B cell (primary cell): Measurements from ENCODE around the gene ACSF2. TPM values are rescaled to one million over a fixed set of nuclear protein-coding genes. Genes with fewer than 3 reads are reported as not detected.

Source experiments
- ATAC-seq: fragments of 200-7000 bp; cut with Tn5 transposase; one replicate; pipeline ENCODE4 v1.10.0; 2021; ENCODE audit warnings: low read depth, mild to moderate bottlenecking, moderate number of reproducible peaks, moderate library complexity
- CTCF ChIA-PET: fragments of 350-600 bp; sonication (Branson Sonifier 250); formaldehyde crosslinking; loops from one replicate; lab custom pipeline; 2021; ENCODE audit warnings: antibody characterized with exemption, inconsistent platforms; lab: Charles Lee
- POLR2A ChIA-PET: fragments of 350-600 bp; sonication (Branson Sonifier 250); formaldehyde crosslinking; loops from one replicate; lab custom pipeline; 2021; ENCODE audit warnings: antibody characterized with exemption; lab: Charles Lee
- DNase-seq: peaks from one replicate; pipeline ENCODE4 v3.0.0; 2013
- H2AFZ ChIP-seq: 2 replicates; pipeline ENCODE4 v1.6.1; 2012; ENCODE audit warnings: mild to moderate bottlenecking, low read depth, low read length; ENCODE audit not compliant: insufficient read depth, poor library complexity, severe bottlenecking
- H3K27ac ChIP-seq, 2 donors: 1 replicate in 1 of 2; 2 replicates in 1 of 2; pipeline ENCODE4 v1.5.1; 2012 to 2013; ENCODE audit warnings: low read length in 2 of 2, mild to moderate bottlenecking in 2 of 2, moderate library complexity in 1 of 2
- H3K27me3 ChIP-seq, 4 experiments: fragments of 200-600 bp in 1 of 4; sonication (generic) in 1 of 4; replicated peaks in 1 of 4; 1 replicate in 2 of 4; 2 replicates in 2 of 4; pipeline versions ENCODE4 v1.6.1 to v1.7.0; 2013 to 2016; ENCODE audit warnings: low read length in 3 of 4, mild to moderate bottlenecking in 2 of 4, mixed read lengths in 1 of 4, moderate library complexity in 1 of 4; ENCODE audit not compliant: insufficient read depth in 4 of 4, control insufficient read depth in 3 of 4; ENCODE audit errors: control extremely low read depth in 1 of 4
- H3K36me3 ChIP-seq, 2 experiments: replicated peaks in 1 of 2; 1 replicate in 1 of 2; 2 replicates in 1 of 2; pipeline versions ENCODE4 v1.6.1 to v1.7.1; 2013; ENCODE audit warnings: low read length in 1 of 2; ENCODE audit not compliant: insufficient read depth in 2 of 2, control insufficient read depth in 1 of 2; ENCODE audit errors: control extremely low read depth in 1 of 2, extremely low read depth in 1 of 2
- H3K4me1 ChIP-seq, 2 donors: fragments of 200-600 bp in 1 of 2; sonication (generic) in 1 of 2; 1 replicate in 1 of 2; 2 replicates in 1 of 2; pipeline versions ENCODE4 v1.5.1 to v1.6.1; 2013 to 2017; ENCODE audit warnings: low read length in 2 of 2; ENCODE audit not compliant: control insufficient read depth in 2 of 2, insufficient read depth in 2 of 2
- H3K4me2 ChIP-seq: replicated peaks from 2 replicates; pipeline ENCODE3; 2012; ENCODE audit warnings: mild to moderate bottlenecking, low read depth, low read length; ENCODE audit not compliant: poor library complexity, severe bottlenecking
- H3K4me3 ChIP-seq, 5 experiments: fragments of 200-600 bp in 1 of 5; sonication (generic) in 1 of 5; 1 replicate in 3 of 5; 2 replicates in 2 of 5; pipeline versions ENCODE4 v1.5.1 to v1.7.0; 2011 to 2016; ENCODE audit warnings: low read length in 4 of 5, mild to moderate bottlenecking in 4 of 5, low read depth in 2 of 5, control low read depth in 1 of 5, moderate library complexity in 1 of 5; ENCODE audit not compliant: insufficient read depth in 1 of 5; ENCODE audit errors: control extremely low read depth in 1 of 5, extremely low read depth in 1 of 5
- H3K79me2 ChIP-seq: fragments of 200-600 bp; sonication (generic); one replicate; pipeline ENCODE4 v1.6.0; 2016; ENCODE audit warnings: low read length; ENCODE audit not compliant: control insufficient read depth, insufficient read depth
- H3K9ac ChIP-seq: fragments of 200-600 bp; sonication (generic); 2 replicates; pipeline ENCODE4 v1.6.1; 2017; ENCODE audit warnings: mild to moderate bottlenecking, low read length, moderate library complexity
- H3K9me3 ChIP-seq, 3 donors: one replicate each; pipeline versions ENCODE4 v1.6.1 to v1.7.1; 2013; ENCODE audit warnings: low read length in 2 of 3; ENCODE audit not compliant: control insufficient read depth in 2 of 3, insufficient read depth in 1 of 3; ENCODE audit errors: control extremely low read depth in 1 of 3
- H4K20me1 ChIP-seq: 2 replicates; pipeline ENCODE4 v1.6.0; 2012; ENCODE audit warnings: mild to moderate bottlenecking, low read length; ENCODE audit not compliant: insufficient read depth, control insufficient read depth, poor library complexity, severe bottlenecking
- H3K27ac Mint-ChIP-seq: one replicate; pipeline ENCODE4 v1.8.0; 2021; ENCODE audit warnings: mixed read lengths
- H3K27me3 Mint-ChIP-seq: one replicate; pipeline ENCODE4 v1.8.0; 2021; ENCODE audit warnings: mixed read lengths
- H3K4me1 Mint-ChIP-seq: one replicate; pipeline ENCODE4 v1.8.0; 2021; ENCODE audit warnings: mixed read lengths
- H3K4me3 Mint-ChIP-seq: one replicate; pipeline ENCODE4 v1.8.0; 2021; ENCODE audit warnings: mixed read lengths
- H3K9me3 Mint-ChIP-seq: one replicate; pipeline ENCODE4 v1.8.0; 2022; ENCODE audit warnings: mixed read lengths; ENCODE audit not compliant: insufficient read depth
- EZH2 ChIP-seq: IDR thresholded peaks from 2 replicates; pipeline ENCODE4 v1.6.1; 2012; ENCODE audit warnings: borderline replicate concordance, low read depth, mild to moderate bottlenecking, moderate library complexity, low read length; ENCODE audit not compliant: insufficient read depth, poor library complexity, severe bottlenecking
- WGBS: methylation state at CpG from one replicate; pipeline ENCODE4 v1.1.5; 2013; ENCODE audit warnings: missing lambda C conversion rate; ENCODE audit not compliant: insufficient coverage; 5-methylcytosine and 5-hydroxymethylcytosine counted together
- intact Hi-C: fragments of 100-400 bp; cut with micrococcal nuclease; formaldehyde crosslinking; loops from one replicate; pipeline ENCODE4 v1.10.0; 2022
- polyA plus RNA-seq: library from polyadenylated mRNA; depleted of rRNA; stranded (reverse); fragments of >200 nt; gene quantifications from 2 replicates; pipeline ENCODE4 v1.2.3, GENCODE V29; 2012
- total RNA-seq, 2 donors: library from RNA; stranded (reverse); fragments of 120-200 nt in 1 of 2; gene quantifications; 1 replicate in 1 of 2; 2 replicates in 1 of 2; pipeline versions ENCODE4 v1.2.3 to v1.2.4, GENCODE V29; 2013 to 2022
- TF ChIP-seq, protein P1 (sequence below): fragments of 200-600 bp; IDR thresholded peaks from one replicate; pipeline ENCODE4 v1.8.0; 2022; ENCODE audit warnings: antibody characterized with exemption, mild to moderate bottlenecking

Gene ACSF2
- total and polyA plus RNA-seq, 2 donors (not counting 1 experiment from before 2014, with no cell fraction given), result 59.6 to 66.1 TPM

DNA sequence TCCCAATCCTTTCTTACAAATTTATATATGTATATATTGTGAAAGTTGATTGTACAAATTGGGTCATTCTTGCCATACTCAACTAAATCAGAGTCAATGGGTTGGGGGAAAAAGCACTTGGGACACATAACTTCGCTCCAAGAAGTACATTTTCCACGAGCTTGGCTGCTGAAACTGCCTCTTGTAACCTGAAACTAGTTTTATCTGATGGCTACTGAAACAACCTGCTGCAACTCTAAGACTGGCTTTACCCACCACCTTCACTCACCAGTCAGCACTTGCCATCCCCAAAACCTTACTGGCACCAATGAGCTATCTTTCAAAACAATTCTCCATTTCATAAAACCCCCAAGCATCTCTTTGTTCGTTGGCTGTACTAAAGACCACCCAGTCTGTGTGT, 67.7 kb downstream of the ACSF2 start:
- no peaks in the 10 kb centered on the region for H3K27me3 ChIP-seq
- H3K27ac ChIP-seq, result no peak overlapping the region
- no peaks in the 10 kb centered on the region for H3K36me3 ChIP-seq
- POLR2A ChIA-PET, result no interaction called here
- WGBS, result 80% methylated on average over 2 of the region's 3 CpGs
- H3K9ac ChIP-seq, result no peak overlapping the region
- Mint-ChIP-seq H3K4me3 (no peak overlapping the region), H3K4me1 (no peaks in the 10 kb centered on the region), H3K27me3 (peaks cover 3% of the 10 kb centered on the region), H3K27ac (no peak overlapping the region), H3K9me3 (no peaks in the 10 kb centered on the region)
- no peaks in the 10 kb centered on the region for H3K9me3 ChIP-seq
- H3K79me2 ChIP-seq, result no peaks in the 10 kb centered on the region
- no peaks in the 10 kb centered on the region for H4K20me1 ChIP-seq
- intact Hi-C loops, result no loop called here
- DNase-seq (no peak), ATAC-seq (no peak)
- CTCF ChIA-PET, result no interaction called here
- H3K4me1 ChIP-seq, result no peaks in the 10 kb centered on the region
- no peak overlapping the region for H3K4me2 ChIP-seq
- no peak overlapping the region for H3K4me3 ChIP-seq
- TF ChIP-seq EZH2, result no peak
- TF ChIP-seq, protein P1, sequence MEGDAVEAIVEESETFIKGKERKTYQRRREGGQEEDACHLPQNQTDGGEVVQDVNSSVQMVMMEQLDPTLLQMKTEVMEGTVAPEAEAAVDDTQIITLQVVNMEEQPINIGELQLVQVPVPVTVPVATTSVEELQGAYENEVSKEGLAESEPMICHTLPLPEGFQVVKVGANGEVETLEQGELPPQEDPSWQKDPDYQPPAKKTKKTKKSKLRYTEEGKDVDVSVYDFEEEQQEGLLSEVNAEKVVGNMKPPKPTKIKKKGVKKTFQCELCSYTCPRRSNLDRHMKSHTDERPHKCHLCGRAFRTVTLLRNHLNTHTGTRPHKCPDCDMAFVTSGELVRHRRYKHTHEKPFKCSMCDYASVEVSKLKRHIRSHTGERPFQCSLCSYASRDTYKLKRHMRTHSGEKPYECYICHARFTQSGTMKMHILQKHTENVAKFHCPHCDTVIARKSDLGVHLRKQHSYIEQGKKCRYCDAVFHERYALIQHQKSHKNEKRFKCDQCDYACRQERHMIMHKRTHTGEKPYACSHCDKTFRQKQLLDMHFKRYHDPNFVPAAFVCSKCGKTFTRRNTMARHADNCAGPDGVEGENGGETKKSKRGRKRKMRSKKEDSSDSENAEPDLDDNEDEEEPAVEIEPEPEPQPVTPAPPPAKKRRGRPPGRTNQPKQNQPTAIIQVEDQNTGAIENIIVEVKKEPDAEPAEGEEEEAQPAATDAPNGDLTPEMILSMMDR, result no peak
- H2AFZ ChIP-seq, result no peak overlapping the region

DNA sequence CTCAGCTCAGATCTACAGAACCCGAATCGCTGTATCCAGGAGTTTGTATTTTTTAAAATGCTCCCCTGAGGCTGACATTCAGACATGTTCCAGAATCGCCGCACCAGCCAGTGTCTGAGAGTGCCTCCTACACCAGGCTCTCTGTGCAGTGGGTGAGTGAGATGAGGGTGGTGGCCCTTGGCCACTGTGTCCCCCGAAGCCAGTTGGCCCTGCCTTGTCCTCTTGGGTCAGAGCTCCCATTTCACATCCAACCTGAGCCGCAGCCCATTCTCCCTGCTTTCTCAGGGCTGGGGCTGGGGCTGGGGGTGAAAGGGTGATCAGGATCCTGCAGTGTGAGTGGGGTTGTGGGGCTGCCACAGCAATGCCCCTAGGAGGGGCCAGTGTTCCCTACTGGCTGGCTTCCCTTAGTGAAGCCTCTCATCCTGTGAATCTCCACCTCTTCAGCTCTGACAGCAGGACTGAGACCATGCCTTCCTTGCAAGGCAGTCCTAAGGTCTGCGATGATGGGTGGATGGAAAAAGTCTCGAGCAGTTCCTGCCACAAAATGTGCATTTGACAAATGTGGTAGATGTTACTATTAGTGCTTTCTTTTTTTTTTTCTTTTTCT, 69.3 kb downstream of the ACSF2 start:
- POLR2A ChIA-PET, result no interaction called here
- intact Hi-C loops, result no loop called here
- H3K9ac ChIP-seq, result no peak overlapping the region
- H4K20me1 ChIP-seq, result no peaks in the 10 kb centered on the region
- Mint-ChIP-seq H3K4me3 (no peak overlapping the region), H3K27me3 (peaks cover 3% of the 10 kb centered on the region), H3K27ac (no peak overlapping the region), H3K4me1 (no peaks in the 10 kb centered on the region), H3K9me3 (no peaks in the 10 kb centered on the region)
- no peak overlapping the region for H2AFZ ChIP-seq
- H3K36me3 ChIP-seq, result no peaks in the 10 kb centered on the region
- no peak overlapping the region for H3K4me2 ChIP-seq
- H3K27me3 ChIP-seq, result no peaks in the 10 kb centered on the region
- no peak for TF ChIP-seq EZH2
- TF ChIP-seq, protein P1, result no peak
- no peak overlapping the region for H3K27ac ChIP-seq
- WGBS, result no CpG with 5 or more reads among the region's 8 CpGs
- no peak for ATAC-seq
- CTCF ChIA-PET, result interaction anchor here (0.7 to 0.9 kb wide), 3 partner anchors 9 to 266 kb away, joined by 3 read pairs; no protein-coding TSS in a partner anchor
- no peak overlapping the region for H3K4me3 ChIP-seq
- DNase-seq, result no peak
- H3K4me1 ChIP-seq, result no peaks in the 10 kb centered on the region
- H3K79me2 ChIP-seq, result no peaks in the 10 kb centered on the region
- no peaks in the 10 kb centered on the region for H3K9me3 ChIP-seq
